B cell (primary cell): ENCODE data around the gene SARNP. TPM values are rescaled to one million over a fixed set of nuclear protein-coding genes. Genes with fewer than 3 reads are reported as not detected.

Experiments used
- ATAC-seq: fragments of 200-7000 bp; cut with Tn5 transposase; one replicate; pipeline ENCODE4 v1.10.0; 2021; ENCODE audit warnings: low read depth, mild to moderate bottlenecking, moderate number of reproducible peaks, moderate library complexity
- CTCF ChIA-PET: fragments of 350-600 bp; sonication (Branson Sonifier 250); formaldehyde crosslinking; loops from one replicate; lab custom pipeline; 2021; ENCODE audit warnings: antibody characterized with exemption, inconsistent platforms; lab: Charles Lee
- POLR2A ChIA-PET: fragments of 350-600 bp; sonication (Branson Sonifier 250); formaldehyde crosslinking; loops from one replicate; lab custom pipeline; 2021; ENCODE audit warnings: antibody characterized with exemption; lab: Charles Lee
- DNase-seq: peaks from one replicate; pipeline ENCODE4 v3.0.0; 2013
- H2AFZ ChIP-seq: 2 replicates; pipeline ENCODE4 v1.6.1; 2012; ENCODE audit warnings: mild to moderate bottlenecking, low read depth, low read length; ENCODE audit not compliant: insufficient read depth, poor library complexity, severe bottlenecking
- H3K27ac ChIP-seq, 2 donors: 1 replicate in 1 of 2; 2 replicates in 1 of 2; pipeline ENCODE4 v1.5.1; 2012 to 2013; ENCODE audit warnings: low read length in 2 of 2, mild to moderate bottlenecking in 2 of 2, moderate library complexity in 1 of 2
- H3K27me3 ChIP-seq, 4 experiments: fragments of 200-600 bp in 1 of 4; sonication (generic) in 1 of 4; replicated peaks in 1 of 4; 1 replicate in 2 of 4; 2 replicates in 2 of 4; pipeline versions ENCODE4 v1.6.1 to v1.7.0; 2013 to 2016; ENCODE audit warnings: low read length in 3 of 4, mild to moderate bottlenecking in 2 of 4, mixed read lengths in 1 of 4, moderate library complexity in 1 of 4; ENCODE audit not compliant: insufficient read depth in 4 of 4, control insufficient read depth in 3 of 4; ENCODE audit errors: control extremely low read depth in 1 of 4
- H3K36me3 ChIP-seq, 2 experiments: replicated peaks in 1 of 2; 1 replicate in 1 of 2; 2 replicates in 1 of 2; pipeline versions ENCODE4 v1.6.1 to v1.7.1; 2013; ENCODE audit warnings: low read length in 1 of 2; ENCODE audit not compliant: insufficient read depth in 2 of 2, control insufficient read depth in 1 of 2; ENCODE audit errors: control extremely low read depth in 1 of 2, extremely low read depth in 1 of 2
- H3K4me1 ChIP-seq, 2 donors: fragments of 200-600 bp in 1 of 2; sonication (generic) in 1 of 2; 1 replicate in 1 of 2; 2 replicates in 1 of 2; pipeline versions ENCODE4 v1.5.1 to v1.6.1; 2013 to 2017; ENCODE audit warnings: low read length in 2 of 2; ENCODE audit not compliant: control insufficient read depth in 2 of 2, insufficient read depth in 2 of 2
- H3K4me2 ChIP-seq: replicated peaks from 2 replicates; pipeline ENCODE3; 2012; ENCODE audit warnings: mild to moderate bottlenecking, low read depth, low read length; ENCODE audit not compliant: poor library complexity, severe bottlenecking
- H3K4me3 ChIP-seq, 5 experiments: fragments of 200-600 bp in 1 of 5; sonication (generic) in 1 of 5; 1 replicate in 3 of 5; 2 replicates in 2 of 5; pipeline versions ENCODE4 v1.5.1 to v1.7.0; 2011 to 2016; ENCODE audit warnings: low read length in 4 of 5, mild to moderate bottlenecking in 4 of 5, low read depth in 2 of 5, control low read depth in 1 of 5, moderate library complexity in 1 of 5; ENCODE audit not compliant: insufficient read depth in 1 of 5; ENCODE audit errors: control extremely low read depth in 1 of 5, extremely low read depth in 1 of 5
- H3K79me2 ChIP-seq: fragments of 200-600 bp; sonication (generic); one replicate; pipeline ENCODE4 v1.6.0; 2016; ENCODE audit warnings: low read length; ENCODE audit not compliant: control insufficient read depth, insufficient read depth
- H3K9ac ChIP-seq: fragments of 200-600 bp; sonication (generic); 2 replicates; pipeline ENCODE4 v1.6.1; 2017; ENCODE audit warnings: mild to moderate bottlenecking, low read length, moderate library complexity
- H3K9me3 ChIP-seq, 3 donors: one replicate each; pipeline versions ENCODE4 v1.6.1 to v1.7.1; 2013; ENCODE audit warnings: low read length in 2 of 3; ENCODE audit not compliant: control insufficient read depth in 2 of 3, insufficient read depth in 1 of 3; ENCODE audit errors: control extremely low read depth in 1 of 3
- H4K20me1 ChIP-seq: 2 replicates; pipeline ENCODE4 v1.6.0; 2012; ENCODE audit warnings: mild to moderate bottlenecking, low read length; ENCODE audit not compliant: insufficient read depth, control insufficient read depth, poor library complexity, severe bottlenecking
- H3K27ac Mint-ChIP-seq: one replicate; pipeline ENCODE4 v1.8.0; 2021; ENCODE audit warnings: mixed read lengths
- H3K27me3 Mint-ChIP-seq: one replicate; pipeline ENCODE4 v1.8.0; 2021; ENCODE audit warnings: mixed read lengths
- H3K4me1 Mint-ChIP-seq: one replicate; pipeline ENCODE4 v1.8.0; 2021; ENCODE audit warnings: mixed read lengths
- H3K4me3 Mint-ChIP-seq: one replicate; pipeline ENCODE4 v1.8.0; 2021; ENCODE audit warnings: mixed read lengths
- H3K9me3 Mint-ChIP-seq: one replicate; pipeline ENCODE4 v1.8.0; 2022; ENCODE audit warnings: mixed read lengths; ENCODE audit not compliant: insufficient read depth
- CTCF ChIP-seq: fragments of 200-600 bp; IDR thresholded peaks from one replicate; pipeline ENCODE4 v1.8.0; 2022; ENCODE audit warnings: antibody characterized with exemption, mild to moderate bottlenecking
- EZH2 ChIP-seq: IDR thresholded peaks from 2 replicates; pipeline ENCODE4 v1.6.1; 2012; ENCODE audit warnings: borderline replicate concordance, low read depth, mild to moderate bottlenecking, moderate library complexity, low read length; ENCODE audit not compliant: insufficient read depth, poor library complexity, severe bottlenecking
- WGBS: methylation state at CpG from one replicate; pipeline ENCODE4 v1.1.5; 2013; ENCODE audit warnings: missing lambda C conversion rate; ENCODE audit not compliant: insufficient coverage; 5-methylcytosine and 5-hydroxymethylcytosine counted together
- intact Hi-C: fragments of 100-400 bp; cut with micrococcal nuclease; formaldehyde crosslinking; loops from one replicate; pipeline ENCODE4 v1.10.0; 2022
- polyA plus RNA-seq: library from polyadenylated mRNA; depleted of rRNA; stranded (reverse); fragments of >200 nt; gene quantifications from 2 replicates; pipeline ENCODE4 v1.2.3, GENCODE V29; 2012
- total RNA-seq, 2 donors: library from RNA; stranded (reverse); fragments of 120-200 nt in 1 of 2; gene quantifications; 1 replicate in 1 of 2; 2 replicates in 1 of 2; pipeline versions ENCODE4 v1.2.3 to v1.2.4, GENCODE V29; 2013 to 2022

SARNP gene
- total and polyA plus RNA-seq, 2 donors (not counting 1 experiment from before 2014, with no cell fraction given): 22.6 to 46.4 TPM

- ATAC-seq: no peak
- peak overlapping the region; percentile 86 for H3K27ac Mint-ChIP-seq
- POLR2A ChIA-PET: interaction anchor here (0.5 to 1.5 kb wide), 3 partner anchors 18 to 813 kb away, joined by 3 to 6 read pairs (median 3); partner anchors contain the start of genes ORMDL2 and SARNP
- Histone ChIP-seq H3K4me3 (no peak overlapping the region), H3K4me1 (peaks cover 20 to 32% of the 10 kb centered on the region in 2 donors), H3K27me3 (no peaks in the 10 kb centered on the region), H3K9ac (no peak overlapping the region), H3K79me2 (peaks cover 6% of the 10 kb centered on the region), H3K9me3 (no peaks in the 10 kb centered on the region), H4K20me1 (no peaks in the 10 kb centered on the region), H3K4me2 (peak overlapping the region; percentile 97), H2AFZ (peak overlapping the region; percentile 19), H3K36me3 (peaks cover 0 to 10% of the 10 kb centered on the region in 2 experiments), H3K27ac (peak overlapping the region in 1 of 2 donors; percentile 34)
- DNase-seq: no peak
- H3K4me1 Mint-ChIP-seq: peaks cover 37% of the 10 kb centered on the region
- TF ChIP-seq EZH2 (no peak), CTCF (no peak)
- intact Hi-C loops: no loop called here
- H3K27me3 Mint-ChIP-seq: no peaks in the 10 kb centered on the region
- H3K4me3 Mint-ChIP-seq: peak overlapping the region; percentile 73
- H3K9me3 Mint-ChIP-seq: no peaks in the 10 kb centered on the region
- 35% methylated on average over 2 of the region's 3 CpGs for WGBS
- CTCF ChIA-PET: interaction anchor here (0.7 to 4.3 kb wide), 5 partner anchors 8 to 333 kb away, joined by 3 to 12 read pairs (median 3); no protein-coding TSS in a partner anchor
Observed at GRCh38 chr12:55746174-55746912, 71.2 kb downstream of the SARNP start.
